SK-N-SH (cell line): ENCODE results near the gene TULP3. TPM values are rescaled to one million over a fixed set of nuclear protein-coding genes. Genes with fewer than 3 reads are reported as not detected.

Experiments used
- CTCF ChIA-PET: fragments of 300-600, 350-600 bp; formaldehyde crosslinking; extraction: SDS; loops from one replicate; lab custom pipeline; 2021; lab: Yijun Ruan, JAX
- POLR2A ChIA-PET: fragments of 350-600 bp; sonication (Branson Sonifier 250); formaldehyde crosslinking; extraction: SDS; loops from one replicate; lab custom pipeline; 2020; ENCODE audit warnings: antibody characterized with exemption, inconsistent platforms; lab: Yijun Ruan, JAX
- DNase-seq: peaks from one replicate; pipeline ENCODE4 v3.0.0; 2012
- H2AFZ ChIP-seq: fragments of 200-600 bp; sonication (generic); 2 replicates; pipeline ENCODE4 v1.8.1; 2016; ENCODE audit warnings: antibody characterized with exemption, mild to moderate bottlenecking, low read depth
- H3F3A ChIP-seq: fragments of 200-600 bp; sonication (generic); replicated peaks from 2 replicates; pipeline ENCODE3; 2016; ENCODE audit warnings: antibody characterized with exemption, mild to moderate bottlenecking; ENCODE audit not compliant: insufficient read depth
- H3K27ac ChIP-seq, 2 experiments: fragments of 200-500 bp in 1 of 2; fragments of 200-600 bp in 1 of 2; sonication (Bioruptor generic) in 1 of 2; sonication (generic), shearing (Covaris generic) in 1 of 2; 2 replicates each; pipeline versions ENCODE4 v1.5.1 to v1.6.1; 2014 to 2016; ENCODE audit warnings: low read depth in 2 of 2, inconsistent platforms in 1 of 2, low read length in 1 of 2, mild to moderate bottlenecking in 1 of 2, mixed read lengths in 1 of 2
- H3K27me3 ChIP-seq: fragments of 200-600 bp; sonication (generic), shearing (Covaris generic); 2 replicates; pipeline ENCODE4 v1.6.1; 2016; ENCODE audit warnings: mixed run types; ENCODE audit not compliant: insufficient read depth
- H3K36me3 ChIP-seq, 2 experiments: fragments of 200-500 bp in 1 of 2; fragments of 200-600 bp in 1 of 2; sonication (Bioruptor generic) in 1 of 2; sonication (generic) in 1 of 2; replicated peaks in 1 of 2; 2 replicates each; pipeline versions ENCODE3 to v1.5.1; 2014 to 2016; ENCODE audit warnings: low read length in 1 of 2, mild to moderate bottlenecking in 1 of 2; ENCODE audit not compliant: insufficient read depth in 2 of 2, control insufficient read depth in 1 of 2
- H3K4me1 ChIP-seq, 2 experiments: fragments of 200-500 bp in 1 of 2; fragments of 200-600 bp in 1 of 2; sonication (Bioruptor generic) in 1 of 2; sonication (generic), shearing (Covaris generic) in 1 of 2; 2 replicates each; pipeline versions ENCODE4 v1.5.1 to v1.6.1; 2014 to 2016; ENCODE audit warnings: low read depth in 1 of 2, low read length in 1 of 2, mixed run types in 1 of 2; ENCODE audit not compliant: insufficient read depth in 2 of 2, control insufficient read depth in 1 of 2
- H3K4me2 ChIP-seq: fragments of 200-600 bp; sonication (generic), shearing (Covaris generic); 2 replicates; pipeline ENCODE4 v1.6.1; 2017; ENCODE audit warnings: mixed run types
- H3K4me3 ChIP-seq, 2 experiments: fragments of 200-500 bp in 1 of 2; fragments of 200-600 bp in 1 of 2; sonication (Bioruptor generic) in 1 of 2; sonication (generic), shearing (Covaris generic) in 1 of 2; 2 replicates each; pipeline versions ENCODE4 v1.5.1 to v1.8.1; 2014 to 2016; ENCODE audit warnings: low read depth in 2 of 2, inconsistent platforms in 1 of 2, low read length in 1 of 2, mild to moderate bottlenecking in 1 of 2, mixed read lengths in 1 of 2, moderate library complexity in 1 of 2
- H3K79me2 ChIP-seq: fragments of 200-600 bp; sonication (generic); 2 replicates; pipeline ENCODE4 v1.8.1; 2017; ENCODE audit warnings: mild to moderate bottlenecking; ENCODE audit not compliant: insufficient read depth
- H3K9ac ChIP-seq: fragments of 200-600 bp; sonication (generic); 2 replicates; pipeline ENCODE4 v1.6.1; 2017; ENCODE audit warnings: mixed run types
- H3K9me2 ChIP-seq: fragments of 200-600 bp; sonication (generic); 2 replicates; pipeline ENCODE4 v1.6.1; 2017; ENCODE audit warnings: mixed run types
- H3K9me3 ChIP-seq: fragments of 200-600 bp; sonication (generic); 2 replicates; pipeline ENCODE4 v1.6.1; 2017; ENCODE audit warnings: mixed run types, mild to moderate bottlenecking, moderate library complexity
- H4K20me1 ChIP-seq: fragments of 200-600 bp; sonication (generic); 2 replicates; pipeline ENCODE4 v1.6.1; 2017; ENCODE audit warnings: mild to moderate bottlenecking, mixed run types; ENCODE audit not compliant: insufficient read depth
- ELF1 ChIP-seq: IDR thresholded peaks from 2 replicates; pipeline ENCODE4 v1.4.0; 2012
- EP300 ChIP-seq, 2 experiments: IDR thresholded peaks; 2 replicates each; pipeline versions ENCODE4 v1.4.0 to v1.6.1; 2012; ENCODE audit warnings: borderline replicate concordance in 1 of 2, low read depth in 1 of 2, low read length in 1 of 2
- EZH2phosphoT487 ChIP-seq: fragments of 200-600 bp; sonication (generic); IDR thresholded peaks from 2 replicates; pipeline ENCODE4 v1.6.1; 2017; ENCODE audit warnings: low read depth, mixed run types, mild to moderate bottlenecking, antibody characterized with exemption, moderate library complexity, borderline replicate concordance
- FOSL2 ChIP-seq: IDR thresholded peaks from 2 replicates; pipeline ENCODE4 v1.4.0; 2012; ENCODE audit warnings: low read depth, mild to moderate bottlenecking, moderate library complexity, borderline replicate concordance
- FOXJ3 ChIP-seq: sonication (generic); formaldehyde crosslinking; IDR thresholded peaks from 2 replicates; pipeline ENCODE4 v1.5.1; 2020; ENCODE audit warnings: mild to moderate bottlenecking, missing genetic modification reagents
- GABPA ChIP-seq: IDR thresholded peaks from 2 replicates; pipeline ENCODE4 v1.4.0; 2012; ENCODE audit warnings: low read depth, mild to moderate bottlenecking
- GATA2 ChIP-seq: sonication (generic); formaldehyde crosslinking; IDR thresholded peaks from 2 replicates; pipeline ENCODE4 v1.5.0; 2020; ENCODE audit warnings: mild to moderate bottlenecking, missing genetic modification reagents
- JUND ChIP-seq: IDR thresholded peaks from 2 replicates; pipeline ENCODE4 v1.4.0; 2012
- MEF2A ChIP-seq: IDR thresholded peaks from 2 replicates; pipeline ENCODE4 v1.4.0; 2012; ENCODE audit warnings: low read depth, borderline replicate concordance
- NRF1 ChIP-seq: IDR thresholded peaks from 2 replicates; pipeline ENCODE4 v1.6.1; 2012; ENCODE audit warnings: low read depth, mild to moderate bottlenecking, low read length
- PBX3 ChIP-seq: IDR thresholded peaks from 2 replicates; pipeline ENCODE4; 2012
- POLR2AphosphoS5 ChIP-seq: IDR thresholded peaks from 2 replicates; pipeline ENCODE4 v1.6.1; 2012; ENCODE audit warnings: low read depth, low read length
- REST ChIP-seq: IDR thresholded peaks from 2 replicates; pipeline ENCODE4 v1.6.1; 2012; ENCODE audit warnings: mild to moderate bottlenecking, low read depth, low read length, moderate library complexity
- RFX5 ChIP-seq: IDR thresholded peaks from 2 replicates; pipeline ENCODE4 v1.6.1; 2012; ENCODE audit warnings: mild to moderate bottlenecking, improper control_type of control experiment, low read length
- SIN3A ChIP-seq: IDR thresholded peaks from 2 replicates; pipeline ENCODE4 v1.6.1; 2012; ENCODE audit warnings: low read depth, mild to moderate bottlenecking, low read length, moderate library complexity, borderline replicate concordance
- SMC3 ChIP-seq: IDR thresholded peaks from 2 replicates; pipeline ENCODE4 v1.6.1; 2012; ENCODE audit warnings: low read depth, low read length, improper control_type of control experiment
- TEAD4 ChIP-seq: IDR thresholded peaks from 2 replicates; pipeline ENCODE4 v1.4.0; 2012; ENCODE audit warnings: mild to moderate bottlenecking, borderline replicate concordance; ENCODE audit not compliant: insufficient read depth
- USF2 ChIP-seq: fragments of 150-350 bp; IDR thresholded peaks from 2 replicates; pipeline ENCODE4 v1.6.1; 2017; ENCODE audit warnings: antibody characterized with exemption, low read length, low read depth, borderline replicate concordance
- YY1 ChIP-seq: IDR thresholded peaks from 2 replicates; pipeline ENCODE4 v1.4.0; 2012; ENCODE audit warnings: low read depth, mild to moderate bottlenecking
- WGBS: methylation state at CpG from one replicate; pipeline ENCODE4 v1.1.6; 2017; ENCODE audit warnings: low lambda C conversion rate; 5-methylcytosine and 5-hydroxymethylcytosine counted together
- polyA plus RNA-seq, 3 experiments: library from polyadenylated mRNA; depleted of rRNA; stranded (reverse); fragments of >200 nt; gene quantifications; 2 replicates each; pipeline ENCODE4 v1.2.3, GENCODE V29; 2012

Gene TULP3
- polyA plus RNA-seq, 1 of the 3 experiments (the other 2 are of a cell fraction) = 22.6 TPM

- no peaks in the 10 kb centered on the region for H3K9me2 ChIP-seq
- TF ChIP-seq YY1 (no peak), SMC3 (no peak), TEAD4 (no peak), GABPA (no peak), REST (no peak), GATA2 (CRISPR knock-in tag) (no peak), NRF1 (no peak), USF2 (no peak), EP300 (IDR thresholded peaks at IDR 0.05; ENCODE audit: borderline replicate concordance in 1 of 2, low read depth in 1 of 2, low read length in 1 of 2) (no peak), MEF2A (no peak), SIN3A (no peak), EZH2phosphoT487 (no peak), PBX3 (no peak), POLR2AphosphoS5 (no peak), FOSL2 (no peak), JUND (no peak), RFX5 (no peak), FOXJ3 (no peak), ELF1 (no peak)
- TF ChIP-seq, all 33 proteins: peak for 0
- ChIA-PET POLR2A (interaction anchor here (0.6 kb wide), 1 partner anchor 42 kb away, joined by 3 read pairs; no protein-coding TSS in a partner anchor), CTCF (interaction anchor here (0.8 to 4.1 kb wide), 10 partner anchors 23 to 389 kb away, joined by 3 to 35 read pairs (median 4); no protein-coding TSS in a partner anchor)
- no peak overlapping the region for H2AFZ ChIP-seq
- no peak overlapping the region for H3K4me2 ChIP-seq
- no peaks in the 10 kb centered on the region for H3K27me3 ChIP-seq
- peaks cover 51% of the 10 kb centered on the region for H3K79me2 ChIP-seq
- H4K20me1 ChIP-seq = 0 out of 2 replicates have a peak, but pooled peaks cover 9% of the 10 kb centered on the region
- H3F3A ChIP-seq = peaks cover 37% of the 10 kb centered on the region
- peaks cover 8 to 23% of the 10 kb centered on the region in 2 experiments for H3K36me3 ChIP-seq
- H3K9ac ChIP-seq = no peak overlapping the region
- no peak for DNase-seq
- peaks cover 6% of the 10 kb centered on the region in 2 experiments; a peak in 2 of 4 replicates for H3K4me1 ChIP-seq
- H3K27ac ChIP-seq = no peak overlapping the region
- no peaks in the 10 kb centered on the region for H3K9me3 ChIP-seq
- 97% methylated on average over 10 of the region's 10 CpGs for WGBS
- H3K4me3 ChIP-seq = no peak overlapping the region
Measured at GRCh38 chr12:2886768-2887450, 3.8 kb upstream of the TULP3 start.
